ENCODE data around the gene PRSS53. TPM values are rescaled to one million over a fixed set of nuclear protein-coding genes. Genes with fewer than 3 reads are reported as not detected.
"Not testable (repeated sequence)": the region's sequence is repeated elsewhere in the genome, so short reads cannot be mapped to it uniquely, and the experiment has no call there.

The PRSS53 gene
- total RNA-seq, 1 donor from 2014 or later = 4.4 TPM

DNA sequence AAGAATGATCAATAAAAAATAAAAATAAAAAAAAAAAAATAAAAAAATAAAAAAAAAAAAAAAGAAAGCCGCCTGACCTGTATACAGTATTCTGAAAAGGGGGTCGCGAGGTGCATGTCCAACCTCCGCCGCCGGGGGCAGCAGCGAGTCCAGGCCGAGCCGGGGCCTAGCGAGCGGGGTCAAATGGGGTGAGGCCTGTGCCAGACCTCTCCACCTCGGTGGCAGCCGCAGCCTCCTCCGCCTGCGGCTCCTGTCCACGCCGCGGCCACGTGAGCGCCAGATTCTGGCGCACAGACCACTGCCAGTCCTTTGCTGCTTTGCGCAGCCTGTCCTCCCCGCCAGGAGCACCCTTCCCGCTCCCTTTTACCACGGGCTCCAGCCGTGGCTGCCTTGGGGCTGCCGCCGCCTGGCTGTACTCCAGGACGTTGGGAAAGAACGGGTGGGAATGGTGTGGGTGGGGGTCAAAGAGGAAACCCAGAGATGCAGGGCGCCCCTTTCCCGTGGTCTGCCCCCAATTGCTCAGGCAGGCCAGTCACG is 17.0 kb upstream of the PRSS53 start:
- Mint-ChIP-seq H3K4me1 (peaks cover 16% of the 10 kb centered on the region), H3K9me3 (no peaks in the 10 kb centered on the region), H3K27ac (ENCODE audit: unreplicated experiment) (no peak overlapping the region), H3K27me3 (ENCODE audit: low read depth) (peaks cover 2% of the 10 kb centered on the region), H3K4me3 (peak overlapping the region; percentile 68), H3K36me3 (ENCODE audit: low read depth) (peaks cover 3% of the 10 kb centered on the region)
- TF ChIP-seq, protein P1, sequence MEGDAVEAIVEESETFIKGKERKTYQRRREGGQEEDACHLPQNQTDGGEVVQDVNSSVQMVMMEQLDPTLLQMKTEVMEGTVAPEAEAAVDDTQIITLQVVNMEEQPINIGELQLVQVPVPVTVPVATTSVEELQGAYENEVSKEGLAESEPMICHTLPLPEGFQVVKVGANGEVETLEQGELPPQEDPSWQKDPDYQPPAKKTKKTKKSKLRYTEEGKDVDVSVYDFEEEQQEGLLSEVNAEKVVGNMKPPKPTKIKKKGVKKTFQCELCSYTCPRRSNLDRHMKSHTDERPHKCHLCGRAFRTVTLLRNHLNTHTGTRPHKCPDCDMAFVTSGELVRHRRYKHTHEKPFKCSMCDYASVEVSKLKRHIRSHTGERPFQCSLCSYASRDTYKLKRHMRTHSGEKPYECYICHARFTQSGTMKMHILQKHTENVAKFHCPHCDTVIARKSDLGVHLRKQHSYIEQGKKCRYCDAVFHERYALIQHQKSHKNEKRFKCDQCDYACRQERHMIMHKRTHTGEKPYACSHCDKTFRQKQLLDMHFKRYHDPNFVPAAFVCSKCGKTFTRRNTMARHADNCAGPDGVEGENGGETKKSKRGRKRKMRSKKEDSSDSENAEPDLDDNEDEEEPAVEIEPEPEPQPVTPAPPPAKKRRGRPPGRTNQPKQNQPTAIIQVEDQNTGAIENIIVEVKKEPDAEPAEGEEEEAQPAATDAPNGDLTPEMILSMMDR (conservative IDR thresholded peaks at IDR 0.05) = peak; percentile 75
- DNase-seq (ENCODE audit: low read depth, low spot score) = peak; percentile 92

DNA sequence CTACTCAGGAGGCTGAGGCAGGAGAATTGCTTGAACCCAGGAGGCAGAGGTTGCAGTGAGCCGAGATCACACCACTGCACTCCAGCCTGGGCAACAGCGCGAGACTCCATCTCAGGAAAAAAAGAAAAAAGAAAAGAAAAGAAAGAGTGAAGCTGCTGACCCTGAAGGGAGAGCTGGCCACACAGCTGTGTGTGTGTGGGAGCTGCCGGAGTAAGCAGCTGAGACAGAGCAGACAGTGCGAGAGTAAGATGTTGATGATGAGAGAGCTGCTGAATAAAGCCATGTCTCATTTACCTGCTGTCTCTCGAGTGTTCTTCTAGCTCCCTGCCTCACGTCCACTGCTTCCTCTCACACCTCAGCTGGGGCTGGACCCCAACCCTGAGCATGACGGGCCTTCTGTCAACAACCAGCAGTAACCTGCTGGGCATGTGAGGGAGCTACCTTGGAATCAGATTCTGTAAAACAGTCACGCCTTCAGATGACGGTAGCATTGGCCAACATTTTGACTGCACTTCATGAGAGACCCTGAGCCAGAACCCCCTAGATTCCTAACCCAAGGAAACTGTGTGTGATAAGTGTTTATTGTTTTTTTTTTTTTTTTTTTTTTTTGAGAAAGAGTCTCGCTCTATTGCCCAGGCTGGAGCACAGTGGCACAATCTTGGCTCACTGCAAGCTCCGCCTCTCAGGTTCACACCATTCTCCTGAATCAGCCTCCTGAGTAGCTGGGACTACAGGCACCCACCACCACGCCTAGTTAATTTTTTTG is 12.3 kb upstream of the PRSS53 start:
- H3K27me3 Mint-ChIP-seq (ENCODE audit: low read depth); DNase-seq (ENCODE audit: low read depth, low spot score); H3K27ac Mint-ChIP-seq (ENCODE audit: unreplicated experiment); H3K9me3 Mint-ChIP-seq; H3K4me1 Mint-ChIP-seq; H3K4me3 Mint-ChIP-seq; H3K36me3 Mint-ChIP-seq (ENCODE audit: low read depth): not testable (repeated sequence)

DNA sequence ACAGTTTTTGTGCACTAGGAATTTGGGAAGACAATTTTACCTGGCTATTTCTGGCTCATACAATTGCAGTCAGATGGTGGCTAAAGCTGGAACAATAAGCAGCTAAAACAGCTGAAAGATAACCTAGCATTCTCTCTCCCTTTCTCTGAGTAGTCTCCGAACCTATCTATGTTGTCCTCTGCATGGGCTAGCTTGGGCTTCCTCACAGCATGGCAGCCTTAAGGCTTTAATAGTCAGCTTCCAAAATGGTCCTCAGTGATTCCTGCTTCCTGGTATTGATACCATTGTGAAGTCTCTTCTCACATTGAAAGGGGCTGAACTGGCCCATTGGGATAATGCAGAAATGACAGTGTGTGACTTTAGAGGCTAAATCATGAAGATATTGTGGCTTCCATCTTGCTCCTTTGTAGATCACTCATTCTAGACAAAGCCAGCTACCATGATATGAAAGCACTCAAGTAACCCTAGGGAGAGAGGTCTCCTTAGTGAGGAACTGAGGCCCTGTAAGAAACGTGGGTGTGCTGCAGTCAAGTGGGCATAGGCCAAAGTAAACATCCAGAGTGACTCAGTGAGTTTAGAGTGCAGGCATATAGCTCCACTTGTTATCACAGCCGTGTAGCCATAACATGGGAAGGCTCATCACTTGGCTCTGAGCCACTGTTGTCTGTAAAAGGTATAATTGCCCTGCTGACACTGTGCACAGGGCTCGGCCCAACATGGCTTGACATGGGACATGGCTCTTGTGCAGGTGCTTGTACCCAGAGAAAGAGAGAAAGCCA is 11.3 kb upstream of the PRSS53 start:
- TF ChIP-seq, protein P1 (conservative IDR thresholded peaks at IDR 0.05) = no peak
- Mint-ChIP-seq H3K27me3 (ENCODE audit: low read depth) (peaks cover 9% of the 10 kb centered on the region), H3K36me3 (ENCODE audit: low read depth) (no peaks in the 10 kb centered on the region), H3K27ac (ENCODE audit: unreplicated experiment) (no peak overlapping the region), H3K4me1 (peaks cover 6% of the 10 kb centered on the region), H3K9me3 (no peaks in the 10 kb centered on the region), H3K4me3 (peak overlapping the region; percentile 41)
- DNase-seq (ENCODE audit: low read depth, low spot score) = no peak

DNA sequence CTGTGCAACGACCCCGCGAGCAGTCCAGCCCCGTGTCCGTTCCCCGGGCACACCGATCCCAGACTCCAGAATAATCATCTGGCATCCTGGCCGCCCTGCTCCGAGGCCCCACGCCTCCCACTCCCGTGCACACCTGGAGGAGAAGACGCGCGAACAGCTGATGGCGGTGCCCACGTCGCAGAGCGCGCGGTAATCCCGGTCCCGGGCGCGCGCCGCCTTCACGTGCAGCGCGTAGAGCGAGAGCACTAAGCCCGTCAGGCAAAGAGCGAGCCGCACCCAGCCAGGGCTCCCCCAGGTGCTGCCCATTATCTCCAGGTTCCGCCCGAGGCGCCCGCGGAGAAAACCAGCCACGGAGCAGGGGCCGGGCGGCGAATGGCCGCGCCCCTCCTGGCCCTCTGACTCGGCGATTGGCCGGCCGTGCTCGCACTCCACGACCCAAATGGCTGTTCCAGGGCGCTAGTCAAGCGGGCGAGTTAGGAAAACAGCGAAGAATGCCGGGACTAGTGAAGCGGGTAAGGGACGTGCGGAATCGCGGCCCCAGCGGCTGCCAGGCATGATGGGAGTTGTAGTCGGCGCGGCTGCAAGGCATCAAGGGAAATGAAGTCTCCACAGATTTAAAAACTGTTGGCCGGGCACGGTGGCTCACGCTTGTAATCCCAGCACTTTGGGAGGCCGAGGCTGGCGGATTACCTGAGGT is 5.8 kb upstream of the PRSS53 start, which contains the start of gene VKORC1:
Gene VKORC1, minus strand, starts transcription at position 374 of the 697 bp plus-strand sequence. Its CDS starts 68 bp downstream, at position 306.
- Mint-ChIP-seq H3K27me3 (ENCODE audit: low read depth) (peaks cover 3% of the 10 kb centered on the region), H3K4me1 (peaks cover 22% of the 10 kb centered on the region), H3K27ac (ENCODE audit: unreplicated experiment) (peak within 1 kb of the TSS; percentile 59), H3K36me3 (ENCODE audit: low read depth) (peaks cover 2% of the 10 kb centered on the region), H3K4me3 (peak within 1 kb of the TSS; percentile 91), H3K9me3 (no peaks in the 10 kb centered on the region)
- peak; percentile 86 for DNase-seq (ENCODE audit: low read depth, low spot score)
- TF ChIP-seq, protein P1 (conservative IDR thresholded peaks at IDR 0.05) = no peak

DNA sequence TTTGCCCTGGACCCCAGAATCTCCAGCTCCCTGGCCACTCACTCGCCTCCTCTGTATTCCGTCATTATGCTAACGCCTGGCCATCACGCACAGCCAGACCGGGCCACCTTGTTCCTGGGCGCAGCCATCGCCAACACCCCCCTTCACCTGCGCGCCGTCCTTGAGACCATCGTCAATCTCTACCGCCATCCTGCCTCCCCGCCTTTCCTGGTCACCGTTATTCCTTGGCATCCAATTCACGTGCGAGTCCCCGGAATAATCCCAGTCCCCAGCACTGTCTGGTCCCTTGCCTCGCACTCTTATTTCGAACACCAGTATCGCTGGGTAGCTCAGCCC is 5.3 kb upstream of the PRSS53 start:
- Mint-ChIP-seq H3K36me3 (ENCODE audit: low read depth) (peaks cover 2% of the 10 kb centered on the region), H3K4me3 (peak overlapping the region; percentile 91), H3K27me3 (ENCODE audit: low read depth) (peaks cover 3% of the 10 kb centered on the region), H3K27ac (ENCODE audit: unreplicated experiment) (no peak overlapping the region), H3K4me1 (peaks cover 22% of the 10 kb centered on the region), H3K9me3 (no peaks in the 10 kb centered on the region)
- DNase-seq (ENCODE audit: low read depth, low spot score) = no peak
- TF ChIP-seq, protein P1 (conservative IDR thresholded peaks at IDR 0.05) = no peak
